Measurements from ENCODE around the gene LMAN1L.

The LMAN1L gene

DNA sequence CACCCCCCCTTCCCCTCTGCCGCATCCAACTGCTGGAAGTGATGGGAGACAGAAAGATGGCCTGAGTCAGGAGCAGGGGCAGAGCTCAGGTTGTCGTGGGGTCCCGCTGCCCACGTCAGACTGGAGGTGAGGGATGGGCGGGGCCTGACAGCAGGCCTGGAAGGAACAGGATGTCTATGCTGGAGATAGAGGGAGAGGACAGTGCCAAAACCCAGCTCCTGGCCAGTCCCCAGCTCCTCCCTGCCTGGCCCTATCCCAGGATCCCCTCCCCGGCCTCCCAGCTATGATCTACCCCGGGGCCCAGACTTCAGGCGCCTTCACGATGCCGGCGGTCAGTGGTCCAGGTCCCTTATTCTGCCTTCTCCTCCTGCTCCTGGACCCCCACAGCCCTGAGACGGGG, at the start of gene LMAN1L:
Gene LMAN1L (plus strand): TSS at position 303 of the 400 bp plus-strand sequence. CDS start 20 bp downstream, at position 323.
- Histone ChIP-seq H4K20me1 (ENCODE audit: insufficient read depth, low read length) (no peaks in the 10 kb centered on the region), H3K9me2 (ENCODE audit: low read depth, low read length) (no peaks in the 10 kb centered on the region), H3K4me2 (ENCODE audit: low read length) (no peak within 1 kb of the TSS), H3K4me1 (ENCODE audit: insufficient read depth, low read length, severe bottlenecking) (peaks cover 7% of the 10 kb centered on the region), H3K9ac (ENCODE audit: low read length) (no peak within 1 kb of the TSS), H3F3A (ENCODE audit: insufficient read depth, low read length) (no peaks in the 10 kb centered on the region), H3K27ac (ENCODE audit: low read depth, low read length, poor library complexity, severe bottlenecking) (no peak within 1 kb of the TSS), H3K9me3 (ENCODE audit: low read length) (no peaks in the 10 kb centered on the region), H3K79me2 (ENCODE audit: insufficient read depth, low read length) (no peaks in the 10 kb centered on the region), H2AFZ (ENCODE audit: low read length) (no peak within 1 kb of the TSS), H3K36me3 (ENCODE audit: insufficient read depth, low read length) (no peaks in the 10 kb centered on the region), H3K27me3 (ENCODE audit: insufficient read depth, low read length) (no peaks in the 10 kb centered on the region; the same call in 1 of the 2 replicates), H3K4me3 (ENCODE audit: low read depth, low read length, poor library complexity, severe bottlenecking) (no peak within 1 kb of the TSS)
- no peak for TF ChIP-seq EZH2 (IDR thresholded peaks at IDR 0.05; ENCODE audit: borderline replicate concordance, low read length)
- TF ChIP-seq, protein P1, sequence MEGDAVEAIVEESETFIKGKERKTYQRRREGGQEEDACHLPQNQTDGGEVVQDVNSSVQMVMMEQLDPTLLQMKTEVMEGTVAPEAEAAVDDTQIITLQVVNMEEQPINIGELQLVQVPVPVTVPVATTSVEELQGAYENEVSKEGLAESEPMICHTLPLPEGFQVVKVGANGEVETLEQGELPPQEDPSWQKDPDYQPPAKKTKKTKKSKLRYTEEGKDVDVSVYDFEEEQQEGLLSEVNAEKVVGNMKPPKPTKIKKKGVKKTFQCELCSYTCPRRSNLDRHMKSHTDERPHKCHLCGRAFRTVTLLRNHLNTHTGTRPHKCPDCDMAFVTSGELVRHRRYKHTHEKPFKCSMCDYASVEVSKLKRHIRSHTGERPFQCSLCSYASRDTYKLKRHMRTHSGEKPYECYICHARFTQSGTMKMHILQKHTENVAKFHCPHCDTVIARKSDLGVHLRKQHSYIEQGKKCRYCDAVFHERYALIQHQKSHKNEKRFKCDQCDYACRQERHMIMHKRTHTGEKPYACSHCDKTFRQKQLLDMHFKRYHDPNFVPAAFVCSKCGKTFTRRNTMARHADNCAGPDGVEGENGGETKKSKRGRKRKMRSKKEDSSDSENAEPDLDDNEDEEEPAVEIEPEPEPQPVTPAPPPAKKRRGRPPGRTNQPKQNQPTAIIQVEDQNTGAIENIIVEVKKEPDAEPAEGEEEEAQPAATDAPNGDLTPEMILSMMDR (IDR thresholded peaks at IDR 0.05; ENCODE audit: low read length) = no peak

DNA sequence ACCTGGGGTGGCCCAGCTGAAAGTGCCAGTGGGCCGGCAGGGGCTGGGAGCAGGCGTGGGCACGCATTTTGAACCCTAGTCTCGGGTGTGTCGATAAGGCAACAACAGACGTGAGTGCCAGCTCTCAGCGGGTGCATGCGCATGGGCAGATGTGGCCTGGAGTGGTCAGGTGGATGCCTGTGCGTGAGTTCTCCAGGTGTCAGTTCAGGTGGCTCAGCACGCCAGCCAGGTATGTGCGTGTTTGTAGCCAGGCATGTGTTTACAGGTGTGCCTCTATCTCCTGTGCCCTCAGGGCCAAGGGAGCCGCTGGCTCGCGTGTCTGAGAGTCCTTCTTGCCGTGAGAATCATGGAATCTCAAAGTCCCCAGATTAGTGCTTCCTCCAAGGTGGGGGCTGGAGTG, 49.2 kb upstream of the LMAN1L start:
- H3K9me3 ChIP-seq (ENCODE audit: low read length) = no peaks in the 10 kb centered on the region
- H3K9ac ChIP-seq (ENCODE audit: low read length) = no peak overlapping the region
- peaks cover 18% of the 10 kb centered on the region for H3K4me1 ChIP-seq (ENCODE audit: insufficient read depth, low read length, severe bottlenecking)
- no peaks in the 10 kb centered on the region for H3K9me2 ChIP-seq (ENCODE audit: low read depth, low read length)
- no peak overlapping the region for H3K27ac ChIP-seq (ENCODE audit: low read depth, low read length, poor library complexity, severe bottlenecking)
- H3K4me3 ChIP-seq (ENCODE audit: low read depth, low read length, poor library complexity, severe bottlenecking) = no peak overlapping the region
- H3K79me2 ChIP-seq (ENCODE audit: insufficient read depth, low read length) = no peaks in the 10 kb centered on the region
- no peaks in the 10 kb centered on the region for H4K20me1 ChIP-seq (ENCODE audit: insufficient read depth, low read length)
- H2AFZ ChIP-seq (ENCODE audit: low read length) = no peak overlapping the region
- no peaks in the 10 kb centered on the region; the same call in 1 of the 2 replicates for H3K36me3 ChIP-seq (ENCODE audit: insufficient read depth, low read length)
- H3K4me2 ChIP-seq (ENCODE audit: low read length) = no peak overlapping the region
- no peaks in the 10 kb centered on the region for H3K27me3 ChIP-seq (ENCODE audit: insufficient read depth, low read length)
- no peaks in the 10 kb centered on the region for H3F3A ChIP-seq (ENCODE audit: insufficient read depth, low read length)
- TF ChIP-seq EZH2 (IDR thresholded peaks at IDR 0.05; ENCODE audit: borderline replicate concordance, low read length) = no peak
- TF ChIP-seq, protein P1 (IDR thresholded peaks at IDR 0.05; ENCODE audit: low read length) = no peak

DNA sequence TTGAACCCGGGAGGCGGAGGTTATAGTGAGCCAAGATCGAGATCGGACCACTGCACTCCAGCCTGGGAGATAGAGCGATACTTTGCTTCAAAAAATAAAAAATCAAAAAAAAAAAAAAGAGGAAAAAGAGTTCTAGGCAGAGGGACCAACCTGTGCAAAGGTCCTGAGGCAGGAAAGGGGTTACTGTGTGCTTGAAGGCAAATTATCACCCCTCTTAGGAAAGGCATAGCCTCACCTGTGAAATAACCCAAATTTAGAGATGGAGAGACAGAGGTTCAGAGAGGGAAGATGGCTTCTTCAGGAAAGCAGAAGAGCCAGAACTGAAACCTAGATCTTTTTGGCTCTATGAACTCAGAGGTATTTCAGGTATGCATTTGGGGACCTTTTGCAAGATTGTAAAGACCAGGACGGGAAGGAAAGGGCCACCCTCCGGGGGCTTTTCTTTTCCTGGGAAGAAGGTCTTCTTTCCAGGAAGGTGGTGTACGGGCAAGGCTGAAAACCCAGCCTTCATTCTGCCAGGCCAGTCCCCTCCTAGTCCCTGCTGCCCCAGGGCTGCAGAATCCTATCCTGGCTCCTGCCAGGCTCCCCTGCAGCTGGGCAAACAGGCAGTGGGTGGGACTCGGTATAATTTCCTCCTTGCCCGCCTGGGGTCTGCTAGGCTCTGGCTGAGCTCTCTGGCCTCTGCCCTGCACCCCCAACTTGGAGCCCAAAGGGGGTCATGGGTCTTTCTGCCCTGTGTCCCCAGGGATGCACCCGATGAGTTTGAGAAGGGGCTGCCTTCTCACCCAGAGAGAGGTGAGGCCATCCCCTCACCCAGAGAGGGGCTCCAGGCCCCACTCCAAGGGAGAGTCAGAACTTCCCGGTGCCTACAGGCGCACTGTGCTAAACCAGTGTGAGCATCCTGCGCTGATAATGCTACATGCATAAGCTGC, 45.2 kb upstream of the LMAN1L start:
- H3K4me3 ChIP-seq (ENCODE audit: low read depth, low read length, poor library complexity, severe bottlenecking) = no peak overlapping the region
- H3K9ac ChIP-seq (ENCODE audit: low read length) = no peak overlapping the region
- peaks cover 28% of the 10 kb centered on the region for H3K4me1 ChIP-seq (ENCODE audit: insufficient read depth, low read length, severe bottlenecking)
- H3K27me3 ChIP-seq (ENCODE audit: insufficient read depth, low read length) = no peaks in the 10 kb centered on the region
- H3K36me3 ChIP-seq (ENCODE audit: insufficient read depth, low read length) = no peaks in the 10 kb centered on the region; the same call in 1 of the 2 replicates
- H3K27ac ChIP-seq (ENCODE audit: low read depth, low read length, poor library complexity, severe bottlenecking) = no peak overlapping the region
- no peak overlapping the region for H2AFZ ChIP-seq (ENCODE audit: low read length)
- H4K20me1 ChIP-seq (ENCODE audit: insufficient read depth, low read length) = no peaks in the 10 kb centered on the region
- H3K9me3 ChIP-seq (ENCODE audit: low read length) = no peaks in the 10 kb centered on the region
- no peaks in the 10 kb centered on the region for H3F3A ChIP-seq (ENCODE audit: insufficient read depth, low read length)
- H3K9me2 ChIP-seq (ENCODE audit: low read depth, low read length) = no peaks in the 10 kb centered on the region
- no peak overlapping the region for H3K4me2 ChIP-seq (ENCODE audit: low read length)
- TF ChIP-seq, protein P1 (IDR thresholded peaks at IDR 0.05; ENCODE audit: low read length) = no peak
- TF ChIP-seq EZH2 (IDR thresholded peaks at IDR 0.05; ENCODE audit: borderline replicate concordance, low read length) = no peak
- H3K79me2 ChIP-seq (ENCODE audit: insufficient read depth, low read length) = no peaks in the 10 kb centered on the region
